H7 (cell line): ENCODE data around the gene NPAS4. TPM values are rescaled to one million over a fixed set of nuclear protein-coding genes. Genes with fewer than 3 reads are reported as not detected.

ENCODE experiments used
- DNase-seq: peaks from one replicate; pipeline ENCODE4 v3.0.0; 2012
- H3K27me3 ChIP-seq: 2 replicates; pipeline ENCODE4 v1.6.0; 2011; ENCODE audit warnings: mild to moderate bottlenecking, low read length; ENCODE audit not compliant: control insufficient read depth, insufficient read depth
- H3K36me3 ChIP-seq: replicated peaks from 2 replicates; pipeline ENCODE4 v1.5.1; 2011; ENCODE audit warnings: low read length; ENCODE audit not compliant: control insufficient read depth, insufficient read depth
- H3K4me3 ChIP-seq: 2 replicates; pipeline ENCODE4 v1.5.1; 2011; ENCODE audit warnings: low read depth, mild to moderate bottlenecking, control low read depth, low read length, moderate library complexity; ENCODE audit not compliant: insufficient read depth
- total RNA-seq: library from RNA; depleted of rRNA; stranded (reverse); fragments of >200 nt; shearing (Covaris generic); gene quantifications from 2 replicates; pipeline ENCODE4 v1.2.3, GENCODE V29; 2014; rRNA removed

The NPAS4 gene
- total RNA-seq, 1 experiment from 2014 or later, result not detected

DNA sequence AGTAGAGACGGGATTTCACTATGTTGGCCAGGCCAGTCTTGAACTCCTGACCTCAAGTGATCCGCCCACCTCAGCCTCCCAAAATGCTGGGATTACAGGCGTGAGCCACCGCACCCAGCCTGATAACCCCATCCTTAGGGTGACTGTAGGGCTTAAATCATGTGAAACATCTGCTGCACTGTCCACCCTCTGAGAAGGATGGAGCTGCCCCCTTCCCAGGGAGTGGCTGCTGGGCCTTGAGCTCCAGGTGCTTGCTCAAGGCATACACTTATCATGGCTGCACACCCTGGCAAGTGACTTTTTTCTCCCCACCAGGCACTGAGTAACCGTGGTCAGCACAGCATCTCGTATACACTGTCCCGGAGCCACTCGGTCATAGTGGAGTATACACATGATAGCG, 51.2 kb downstream of the NPAS4 start:
- H3K27me3 ChIP-seq, result peaks cover 3% of the 10 kb centered on the region; the same call in 1 of the 2 replicates
- no peak for DNase-seq
- H3K36me3 ChIP-seq, result peaks cover 4% of the 10 kb centered on the region
- no peak overlapping the region for H3K4me3 ChIP-seq

DNA sequence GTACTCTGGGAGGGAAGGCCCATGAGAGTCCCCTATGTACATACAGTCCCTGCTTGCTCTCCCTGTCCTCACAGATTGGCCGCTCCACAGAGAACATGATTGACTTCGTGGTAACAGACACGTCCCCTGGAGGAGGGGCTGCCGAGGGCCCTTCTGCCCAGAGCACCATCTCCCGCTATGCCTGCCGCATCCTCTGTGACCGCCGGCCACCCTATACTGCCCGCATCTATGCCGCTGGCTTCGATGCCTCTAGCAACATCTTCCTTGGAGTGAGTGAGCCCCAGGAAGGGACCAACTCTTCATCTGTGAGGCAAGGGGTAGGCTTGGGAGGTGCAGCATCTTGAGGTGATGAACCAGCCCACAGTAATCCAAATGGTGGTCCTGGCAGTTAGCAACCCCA, 52.3 kb downstream of the NPAS4 start:
- Histone ChIP-seq H3K36me3 (peaks cover 4% of the 10 kb centered on the region), H3K4me3 (no peak overlapping the region), H3K27me3 (no peaks in the 10 kb centered on the region)
- no peak for DNase-seq

DNA sequence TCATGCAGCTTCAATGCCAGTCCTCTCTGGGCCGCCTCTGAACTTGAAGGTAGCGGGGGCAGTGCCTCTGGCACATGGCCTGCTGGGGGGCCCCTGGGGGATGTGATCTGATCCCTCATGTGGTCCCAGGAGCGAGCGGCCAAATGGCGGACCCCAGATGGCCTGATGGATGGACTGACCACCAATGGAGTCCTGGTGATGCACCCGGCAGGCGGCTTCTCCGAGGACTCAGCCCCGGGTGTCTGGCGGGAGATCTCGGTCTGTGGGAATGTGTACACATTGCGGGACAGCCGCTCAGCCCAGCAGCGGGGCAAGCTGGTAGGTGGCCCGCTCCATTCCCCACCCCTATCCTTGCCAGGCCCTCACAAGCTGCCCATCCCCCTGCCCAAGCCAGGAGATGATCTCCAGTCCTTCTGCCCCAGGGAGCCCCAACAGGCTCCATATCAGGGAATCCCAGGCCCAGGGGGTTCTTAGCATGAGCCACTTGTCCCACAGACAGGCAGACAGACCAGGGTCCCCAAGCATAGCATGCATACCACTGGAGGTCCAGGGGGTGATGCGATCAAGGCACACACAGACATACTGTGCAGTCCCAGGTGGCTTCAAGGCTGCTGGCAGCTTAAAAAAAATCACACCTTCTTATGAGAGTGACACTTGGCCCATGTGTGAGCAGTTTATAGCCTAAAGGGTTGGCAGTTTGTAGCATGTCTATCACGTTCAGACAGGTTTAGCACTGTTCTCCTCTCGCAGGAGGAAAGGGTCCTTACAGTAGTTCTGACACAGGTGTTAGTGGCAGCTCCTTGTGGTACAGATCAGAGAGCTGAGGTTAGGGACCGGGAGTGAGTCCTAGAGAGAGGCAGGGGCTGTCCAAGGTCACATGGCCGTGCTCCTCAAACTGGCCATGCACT, 53.0 kb downstream of the NPAS4 start:
- DNase-seq, result peak; percentile 24
- Histone ChIP-seq H3K36me3 (peaks cover 4% of the 10 kb centered on the region), H3K4me3 (no peak overlapping the region), H3K27me3 (no peaks in the 10 kb centered on the region)

DNA sequence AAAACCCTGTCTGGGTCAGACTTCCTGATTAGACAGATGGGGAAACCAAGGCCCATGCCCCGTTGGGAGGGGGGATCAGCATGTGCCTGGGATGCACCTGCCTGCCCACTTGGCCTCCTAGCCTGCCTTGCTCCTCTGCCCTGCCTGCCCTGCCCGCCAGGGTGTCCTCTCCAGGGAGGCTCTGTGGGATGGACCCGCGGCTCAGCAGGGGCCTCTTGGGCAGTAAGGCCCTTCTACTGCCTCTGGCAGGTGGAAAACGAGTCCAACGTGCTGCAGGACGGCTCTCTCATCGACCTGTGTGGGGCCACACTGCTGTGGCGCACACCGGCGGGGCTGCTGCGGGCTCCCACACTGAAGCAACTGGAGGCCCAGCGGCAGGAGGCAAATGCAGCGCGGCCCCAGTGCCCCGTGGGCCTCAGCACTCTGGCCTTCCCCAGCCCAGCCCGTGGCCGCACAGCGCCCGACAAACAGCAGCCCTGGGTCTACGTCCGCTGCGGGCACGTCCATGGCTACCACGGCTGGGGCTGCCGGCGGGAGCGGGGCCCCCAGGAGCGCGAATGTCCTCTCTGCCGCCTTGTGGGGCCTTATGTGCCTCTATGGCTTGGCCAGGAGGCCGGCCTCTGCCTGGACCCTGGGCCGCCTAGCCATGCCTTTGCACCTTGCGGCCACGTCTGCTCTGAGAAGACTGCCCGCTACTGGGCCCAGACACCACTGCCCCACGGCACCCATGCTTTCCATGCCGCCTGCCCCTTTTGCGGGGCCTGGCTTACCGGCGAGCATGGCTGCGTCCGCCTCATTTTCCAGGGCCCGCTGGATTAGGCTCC, 54.7 kb downstream of the NPAS4 start:
- H3K4me3 ChIP-seq, result no peak overlapping the region
- H3K36me3 ChIP-seq, result peaks cover 4% of the 10 kb centered on the region
- DNase-seq, result peak; percentile 48
- H3K27me3 ChIP-seq, result no peaks in the 10 kb centered on the region

Other genes starting within 250 kb of the NPAS4 start
- gene KLC2, start 163.3 kb upstream of the NPAS4 start, total RNA-seq, result 21.5 and 28.1 TPM in 2 replicates
- 140 and 165 TPM in 2 replicates for gene RAB1B, start 152.4 kb upstream of the NPAS4 start, total RNA-seq
- 3.5 and 12.0 TPM in 2 replicates for gene CNIH2, start 142.9 kb upstream of the NPAS4 start, total RNA-seq
- gene YIF1A, start 131.9 kb upstream of the NPAS4 start, total RNA-seq, result 117 and 125 TPM in 2 replicates
- 0.42 and 0.85 TPM in 2 replicates for gene TMEM151A, start 129.1 kb upstream of the NPAS4 start, total RNA-seq
- 0.83 and 1.4 TPM in 2 replicates for gene CD248, start 104.0 kb upstream of the NPAS4 start, total RNA-seq
- gene RIN1, start 84.6 kb upstream of the NPAS4 start, total RNA-seq, result 7.2 and 9.6 TPM in 2 replicates
- 53.5 and 72.8 TPM in 2 replicates for gene BRMS1, start 75.9 kb upstream of the NPAS4 start, total RNA-seq
- 41.6 and 41.9 TPM in 2 replicates for gene B4GAT1, start 73.4 kb upstream of the NPAS4 start, total RNA-seq
- gene SLC29A2, start 49.3 kb upstream of the NPAS4 start, total RNA-seq, result 23.8 and 32.1 TPM in 2 replicates
- gene MRPL11, start 17.8 kb downstream of the NPAS4 start, total RNA-seq, result 148 and 174 TPM in 2 replicates
- 8.1 and 9.5 TPM in 2 replicates for gene PELI3, start 45.9 kb downstream of the NPAS4 start, total RNA-seq
- gene DPP3, start 59.4 kb downstream of the NPAS4 start, total RNA-seq, result 146 and 156 TPM in 2 replicates
- 25.4 and 26.5 TPM in 2 replicates for gene BBS1, start 89.6 kb downstream of the NPAS4 start, total RNA-seq
- gene ZDHHC24, start 125.0 kb downstream of the NPAS4 start, total RNA-seq, result 14.8 and 25.8 TPM in 2 replicates
- 36.9 and 68.8 TPM in 2 replicates for gene ACTN3, start 125.9 kb downstream of the NPAS4 start, total RNA-seq
- 4.8 and 5.1 TPM in 2 replicates for gene CTSF, start 147.6 kb downstream of the NPAS4 start, total RNA-seq
- 0.52 and 0.67 TPM in 2 replicates for gene CCDC87, start 172.0 kb downstream of the NPAS4 start, total RNA-seq
- gene CCS, start 172.2 kb downstream of the NPAS4 start, total RNA-seq, result 47.6 and 53.7 TPM in 2 replicates
- 51.6 and 55.2 TPM in 2 replicates for gene RBM14, start 195.6 kb downstream of the NPAS4 start, total RNA-seq
- gene RBM4, start 217.7 kb downstream of the NPAS4 start, total RNA-seq, result 120 and 134 TPM in 2 replicates